HG02852 (cell line): ENCODE results near the gene INTS2.

Experiments used
- ATAC-seq: cut with Tn5 transposase; IDR thresholded peaks from one replicate; pipeline ENCODE4 v1.9.1; 2021; ENCODE audit warnings: mild to moderate bottlenecking, moderate library complexity; ENCODE audit not compliant: unreplicated experiment

Gene INTS2

DNA sequence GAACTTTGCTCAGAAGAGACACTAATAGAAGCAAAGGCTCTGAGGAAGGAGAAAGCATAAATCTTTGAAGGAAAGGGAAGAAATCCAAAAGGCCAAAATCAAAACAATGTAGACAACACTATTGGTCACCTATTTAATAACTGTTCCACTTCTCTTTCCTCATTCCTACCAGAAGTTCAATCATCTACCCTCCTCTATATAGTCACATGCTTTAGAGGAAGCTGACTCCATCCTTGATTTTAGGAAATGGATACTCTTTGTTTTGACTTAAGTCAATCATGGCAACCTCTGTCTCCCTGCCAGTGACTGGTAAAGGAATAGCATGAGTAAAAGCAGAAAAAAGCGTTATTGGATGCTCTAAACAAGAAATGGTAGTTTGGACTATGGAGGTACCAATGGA, 71.7 kb downstream of the INTS2 start:
- ATAC-seq: no peak

DNA sequence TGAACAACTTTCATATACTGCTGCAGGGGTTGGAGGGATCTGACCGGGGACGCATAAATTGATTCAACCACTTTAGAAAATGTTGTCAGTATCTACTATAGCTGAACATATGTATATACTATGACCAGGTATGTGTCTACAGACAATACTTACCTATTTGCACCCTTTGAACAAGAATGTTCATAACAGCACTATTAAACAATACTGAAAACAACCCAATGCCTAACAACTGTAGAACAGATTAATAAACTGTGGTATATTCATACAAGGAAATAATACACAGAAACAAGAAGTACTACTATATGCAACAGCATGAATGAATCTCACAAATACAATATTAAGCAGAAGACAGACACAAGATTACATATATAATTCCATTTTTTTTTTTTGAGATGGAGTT, 74.9 kb downstream of the INTS2 start:
- no peak for ATAC-seq

DNA sequence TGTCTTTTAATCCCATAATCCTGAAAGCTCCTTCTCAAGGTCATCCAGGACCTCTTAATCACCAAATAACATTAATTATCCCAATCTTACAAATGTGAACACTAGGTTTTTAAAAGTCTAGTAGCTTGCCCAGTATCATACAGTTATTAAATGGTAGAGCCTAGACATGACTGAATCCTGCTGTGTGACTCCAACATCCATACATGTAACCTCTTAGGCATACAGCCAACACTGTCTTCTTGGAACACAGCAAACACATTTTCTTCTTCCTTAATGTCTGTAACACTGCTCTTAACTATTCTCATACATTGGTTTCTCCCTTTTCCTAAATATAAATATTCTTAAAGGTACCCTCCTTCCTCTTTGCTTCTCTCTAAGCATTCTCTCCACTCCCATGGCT, 78.1 kb downstream of the INTS2 start:
- no peak for ATAC-seq

DNA sequence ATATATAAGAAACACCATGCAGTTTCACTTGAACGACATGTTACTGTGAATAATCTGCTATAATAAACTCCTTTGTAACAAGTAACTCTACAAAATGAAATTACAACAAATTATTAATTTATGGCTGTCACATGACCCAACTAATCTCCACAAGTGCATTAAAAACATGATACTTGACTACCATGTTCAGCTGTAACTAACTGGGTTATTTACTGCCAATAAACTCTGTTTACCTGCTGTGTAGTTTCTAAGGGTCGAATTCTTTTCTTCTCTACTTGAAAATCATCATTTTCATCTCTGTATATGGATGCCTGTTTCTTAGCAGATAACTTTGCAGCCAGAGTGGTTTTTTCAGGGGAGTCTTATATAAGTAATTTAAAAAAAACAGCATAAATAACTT, 78.9 kb downstream of the INTS2 start:
- ATAC-seq: no peak

DNA sequence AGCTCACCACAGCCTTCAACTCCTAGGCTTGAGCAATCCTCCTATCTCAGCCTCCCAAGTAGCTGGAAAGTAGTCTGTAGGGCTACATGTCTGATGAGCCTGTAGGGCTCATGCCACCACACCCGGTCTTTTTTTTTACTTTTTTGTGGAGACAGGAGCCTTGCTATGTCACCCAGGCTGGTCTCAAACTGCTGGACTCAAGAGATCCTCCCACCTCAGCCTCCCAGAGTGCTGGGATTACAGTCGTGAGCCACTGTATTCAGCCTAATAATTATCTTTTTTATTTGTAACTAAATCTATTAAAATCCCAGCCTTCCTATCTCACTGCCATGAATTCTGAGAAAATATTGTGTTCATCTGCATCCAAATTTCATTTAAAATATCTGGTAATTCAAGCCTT, 79.5 kb downstream of the INTS2 start:
- ATAC-seq: no peak

DNA sequence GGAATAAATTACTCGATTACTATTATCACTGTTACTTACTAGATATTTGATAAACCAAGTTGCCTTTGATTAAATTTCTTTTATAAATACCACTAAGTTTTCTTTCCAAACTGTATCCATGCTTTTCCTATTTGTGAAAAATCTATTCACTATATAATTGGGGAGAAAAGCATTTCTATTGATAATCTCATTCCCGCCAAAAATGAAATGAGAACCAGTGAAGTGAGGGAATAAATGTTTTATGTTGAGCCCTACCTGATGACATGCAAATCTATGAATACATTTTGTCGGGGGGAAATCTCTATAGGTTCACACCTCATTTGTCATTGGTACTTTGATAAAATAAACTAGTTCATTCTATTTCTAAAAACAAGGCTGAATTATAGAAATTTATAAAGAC, 80.1 kb downstream of the INTS2 start:
- no peak for ATAC-seq

DNA sequence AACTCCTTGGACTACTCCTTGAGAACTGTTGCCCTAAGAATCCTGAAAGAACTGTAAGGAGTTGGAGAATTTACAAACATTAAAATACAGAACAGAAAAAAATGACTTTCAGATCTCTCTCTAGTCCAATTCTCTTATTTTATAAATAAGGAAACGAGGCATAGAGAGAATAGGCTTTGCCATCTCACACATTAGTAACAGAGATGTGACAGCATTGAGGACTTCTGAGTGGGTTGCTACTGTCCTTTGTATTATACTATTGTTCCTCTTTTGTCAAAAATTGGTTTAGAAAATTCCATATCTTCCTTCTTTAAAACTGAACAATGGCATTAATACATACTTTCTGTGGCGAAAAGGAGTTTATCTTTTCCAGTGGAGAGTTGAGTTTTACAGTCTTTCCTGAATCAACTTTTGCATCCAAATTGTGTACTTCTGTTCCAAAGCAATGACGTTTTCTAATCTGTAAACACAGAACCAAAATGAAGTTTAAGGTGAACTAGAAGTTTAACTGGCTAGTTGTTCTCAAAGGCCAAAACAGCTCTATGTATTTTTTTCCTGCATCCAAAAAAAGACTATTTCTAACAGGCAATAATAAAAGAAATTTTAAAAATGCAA, 80.9 kb downstream of the INTS2 start:
- no peak for ATAC-seq

DNA sequence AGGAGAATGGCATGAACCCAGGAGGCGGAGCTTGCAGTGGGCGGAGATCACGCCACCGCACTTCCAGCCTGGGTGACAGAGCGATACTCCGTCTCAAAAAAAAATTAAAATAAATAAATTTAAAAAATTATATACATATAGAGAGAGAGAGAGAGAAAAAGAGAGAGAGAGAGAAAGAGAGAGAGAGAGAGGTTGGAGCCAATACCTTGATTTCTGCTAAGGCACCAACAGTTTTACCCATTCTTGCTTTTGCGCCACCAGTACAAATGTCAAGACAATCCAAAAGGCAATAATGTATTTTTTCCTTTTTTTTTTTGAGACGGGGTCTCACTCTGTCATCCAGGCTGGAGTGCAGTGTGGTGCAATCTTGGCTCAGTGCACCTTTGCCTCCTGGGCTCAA, 81.7 kb downstream of the INTS2 start:
- ATAC-seq: no peak

DNA sequence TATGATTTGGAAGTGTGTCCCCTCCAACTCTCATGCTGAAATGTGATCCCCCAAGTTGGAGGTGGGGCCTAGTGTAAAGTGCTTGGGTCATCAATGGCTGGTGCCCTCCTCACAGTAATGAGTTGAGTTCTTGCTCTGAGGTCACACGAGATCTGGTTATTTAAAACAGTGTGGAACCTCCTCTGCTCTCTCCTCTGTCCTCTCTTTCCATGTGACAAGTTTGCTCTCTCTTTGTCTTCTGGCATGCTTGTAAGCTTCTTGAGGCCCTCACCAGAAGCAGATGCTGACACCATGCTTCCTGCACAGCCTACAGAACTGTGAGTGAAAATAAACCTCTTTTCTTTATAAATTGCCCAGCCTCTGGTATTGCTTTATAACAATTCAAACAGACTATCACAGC, 84.3 kb downstream of the INTS2 start:
- no peak for ATAC-seq

DNA sequence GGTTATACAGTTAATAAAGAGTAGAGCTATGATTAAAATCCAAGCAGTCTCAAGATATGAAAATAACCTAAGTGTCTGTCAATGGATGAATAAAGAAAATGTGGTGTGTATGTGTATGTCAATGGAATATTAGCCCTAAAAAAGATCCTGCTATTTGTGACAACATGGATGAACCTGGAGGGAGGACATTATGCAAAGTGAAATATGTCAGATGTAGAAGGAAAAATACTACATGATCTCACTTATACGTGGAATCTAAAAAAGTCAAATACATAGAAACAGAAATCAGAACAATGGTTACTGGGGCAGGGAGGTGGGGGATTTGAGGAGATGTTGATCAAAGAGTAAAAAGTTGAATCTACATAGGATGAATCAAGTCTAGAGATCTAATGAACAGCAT, 84.9 kb downstream of the INTS2 start:
- no peak for ATAC-seq

DNA sequence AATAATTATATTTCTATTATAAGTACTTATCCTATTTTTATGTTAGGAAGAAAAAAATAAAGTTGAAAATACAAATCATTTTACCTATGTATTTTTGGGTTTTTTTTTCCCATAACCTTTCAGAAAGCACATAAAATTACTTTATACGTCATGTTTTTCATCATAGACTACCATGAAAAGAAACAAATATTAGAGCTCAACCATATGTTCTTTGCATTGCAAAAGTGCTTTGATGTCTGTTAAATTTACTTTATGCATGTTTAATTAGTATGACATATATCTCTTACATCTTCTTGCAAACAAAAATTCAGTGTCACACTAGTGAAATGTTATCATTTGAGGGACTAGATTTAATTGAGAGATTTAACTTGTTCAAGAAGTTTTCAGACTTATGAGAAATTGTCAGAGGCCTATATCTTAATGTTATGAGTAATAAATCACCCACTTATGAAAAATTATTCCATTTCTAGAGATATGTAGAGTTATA, 88.4 kb downstream of the INTS2 start:
- no peak for ATAC-seq

DNA sequence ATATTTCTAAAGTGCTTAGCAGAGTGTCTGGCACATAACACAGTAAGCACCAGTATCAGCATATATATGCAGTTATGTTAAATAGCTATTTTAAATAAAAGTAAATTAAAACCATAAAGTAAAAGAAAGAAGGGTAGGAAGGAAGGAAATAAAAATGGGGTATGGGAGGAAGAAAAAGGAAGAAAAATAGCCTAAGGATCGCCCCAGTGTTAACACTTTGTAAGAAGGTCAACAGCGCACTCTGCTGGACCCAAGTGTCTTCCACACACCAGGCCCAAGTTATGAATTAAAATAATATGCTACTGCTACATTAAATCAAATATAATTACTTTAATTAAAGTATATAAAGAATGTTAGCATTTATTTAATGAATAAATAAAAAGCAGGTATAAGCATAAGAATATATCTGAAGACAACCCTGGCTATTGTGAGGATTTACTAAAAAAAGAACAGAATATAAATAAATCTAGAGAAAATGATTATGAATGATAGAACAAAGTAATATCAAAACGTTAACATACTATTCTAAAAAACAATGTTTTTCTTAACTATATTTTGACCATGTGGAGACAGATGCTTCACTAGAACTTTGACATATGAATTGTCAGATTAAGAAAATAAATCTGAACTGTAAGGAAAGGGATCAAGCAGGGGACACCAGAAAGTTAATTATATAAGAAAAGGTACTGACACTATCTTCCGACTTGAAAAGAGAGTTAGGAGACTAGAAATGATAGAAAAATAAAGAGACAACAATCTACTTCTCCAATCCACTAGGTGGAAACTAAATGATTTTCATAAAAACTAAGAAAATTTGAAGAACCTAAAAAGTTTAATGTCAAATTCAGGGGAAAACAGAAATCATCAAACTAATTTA, 90.4 kb downstream of the INTS2 start:
- no peak for ATAC-seq

DNA sequence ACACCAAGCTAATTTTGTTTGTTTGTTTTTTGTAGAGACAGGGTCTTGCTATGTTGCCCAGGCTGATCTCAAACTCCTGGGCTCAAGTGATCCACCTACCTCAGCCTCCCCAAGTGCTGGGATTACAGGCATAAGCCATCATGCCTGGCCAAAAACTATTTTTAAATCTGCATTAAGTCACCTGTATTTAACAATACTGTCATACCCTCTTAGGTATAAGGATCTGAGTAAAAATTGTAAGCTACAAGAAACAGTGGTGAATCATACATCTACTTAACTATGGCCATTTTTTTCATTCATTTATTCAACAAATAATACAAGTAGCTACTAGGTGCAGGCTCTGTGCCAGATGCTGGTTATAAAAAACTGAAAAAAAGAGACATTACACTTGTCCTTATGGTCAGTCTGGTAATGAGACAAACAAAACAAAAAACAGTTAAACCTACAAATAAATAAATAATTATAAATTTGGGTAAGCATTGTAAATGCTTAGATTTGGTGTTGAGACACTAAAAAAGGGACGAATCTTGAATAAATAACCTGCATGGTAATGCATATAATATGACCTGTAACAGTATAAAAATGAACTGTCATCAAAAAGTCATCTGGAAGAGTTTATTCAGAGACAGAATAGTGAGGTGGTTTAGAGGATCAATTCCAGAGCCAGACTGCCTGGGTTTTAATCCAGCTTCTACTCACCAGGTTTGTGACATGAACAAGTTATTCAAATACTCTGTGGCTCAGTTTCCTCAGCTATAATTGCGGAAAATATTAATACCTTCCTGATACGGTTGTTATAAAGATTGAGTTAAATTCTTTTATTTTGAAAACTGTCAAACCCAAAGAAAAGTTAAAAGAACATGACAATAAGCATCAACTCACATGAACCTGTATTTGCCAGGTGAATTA, 91.3 kb downstream of the INTS2 start:
- no peak for ATAC-seq

DNA sequence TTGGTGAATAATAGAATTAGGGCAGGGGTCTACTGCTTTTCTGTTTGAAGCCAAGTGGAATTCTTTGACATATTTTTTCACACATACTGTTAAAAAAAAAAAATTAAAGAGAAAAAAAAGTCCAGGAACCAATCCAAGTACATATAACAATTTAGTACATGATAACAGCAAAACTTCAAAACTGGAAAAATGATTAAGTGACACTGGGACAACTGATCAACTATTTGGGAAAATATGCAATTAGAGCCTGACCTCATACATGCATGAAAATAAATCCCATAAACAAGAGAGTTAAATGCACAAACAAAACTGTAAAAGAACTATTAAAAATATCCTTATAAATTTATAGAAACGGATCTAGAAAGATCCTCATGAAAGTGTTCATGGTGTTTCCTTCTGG, 92.2 kb downstream of the INTS2 start:
- ATAC-seq: no peak

DNA sequence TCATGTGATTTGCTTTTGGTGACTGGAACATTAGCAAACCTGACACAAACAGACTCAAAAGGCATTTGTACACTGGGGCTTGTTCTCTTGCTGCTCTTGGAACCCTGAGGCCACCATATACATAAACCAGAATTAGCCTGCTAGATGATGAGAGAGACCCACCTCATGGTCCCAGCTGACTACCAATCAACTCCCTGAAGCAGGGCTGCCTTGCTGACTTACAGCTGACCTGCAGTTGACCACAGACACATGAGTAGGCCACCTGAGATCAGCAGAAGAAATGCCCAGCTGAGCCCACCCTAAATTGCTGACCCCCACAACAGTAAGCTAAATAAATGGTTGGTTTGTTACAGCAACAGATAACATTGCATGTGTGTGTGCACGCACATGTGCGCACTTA, 93.2 kb downstream of the INTS2 start:
- ATAC-seq: no peak

DNA sequence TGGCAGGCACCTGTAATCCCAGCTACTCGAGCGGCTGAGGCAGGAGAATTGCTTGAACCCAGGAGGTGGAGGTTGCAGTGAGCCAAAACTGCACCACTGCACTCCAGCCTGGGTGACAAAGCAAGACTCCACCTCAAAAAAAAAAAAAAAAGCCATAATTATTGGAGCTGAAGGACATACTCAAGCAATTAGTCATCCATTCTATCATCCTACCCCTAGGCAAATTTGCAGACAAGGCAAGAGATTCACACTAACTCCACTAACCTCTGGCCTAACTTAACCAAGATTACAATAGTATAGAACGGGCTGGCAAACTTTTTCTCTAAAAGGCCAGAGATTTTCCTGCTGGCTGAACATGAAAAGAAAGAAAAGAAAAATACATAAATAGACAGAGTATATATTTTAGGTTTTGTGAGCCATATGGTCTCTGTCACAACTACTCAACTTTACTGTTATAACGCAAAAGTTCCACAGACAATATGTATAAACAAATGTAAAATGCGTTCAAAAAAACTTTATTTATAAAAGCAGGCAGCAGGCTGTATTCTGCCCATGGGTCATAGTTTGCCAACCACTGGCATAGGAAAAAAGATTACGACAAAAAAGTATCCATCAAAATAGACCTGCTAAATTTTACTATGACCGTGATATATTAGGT, 94.1 kb downstream of the INTS2 start:
- no peak for ATAC-seq

DNA sequence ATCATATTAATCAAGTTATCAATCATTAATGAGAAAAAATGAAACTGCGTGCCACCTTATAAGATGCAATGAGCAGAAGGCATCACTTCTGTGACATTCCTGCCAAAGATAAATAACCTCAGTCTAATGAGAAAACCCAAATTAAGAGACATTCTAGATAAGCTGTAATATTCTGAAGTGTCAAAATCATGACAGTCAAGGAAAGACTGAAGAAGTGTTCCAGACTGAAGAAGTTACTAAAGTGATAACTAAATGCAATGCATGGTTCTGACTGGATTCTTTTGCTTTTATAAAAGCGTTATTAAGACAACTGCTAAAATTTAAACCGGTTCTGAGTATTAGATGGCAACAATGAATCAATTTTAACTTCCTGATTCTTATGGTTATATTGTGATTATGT, 95.3 kb downstream of the INTS2 start:
- ATAC-seq: no peak

DNA sequence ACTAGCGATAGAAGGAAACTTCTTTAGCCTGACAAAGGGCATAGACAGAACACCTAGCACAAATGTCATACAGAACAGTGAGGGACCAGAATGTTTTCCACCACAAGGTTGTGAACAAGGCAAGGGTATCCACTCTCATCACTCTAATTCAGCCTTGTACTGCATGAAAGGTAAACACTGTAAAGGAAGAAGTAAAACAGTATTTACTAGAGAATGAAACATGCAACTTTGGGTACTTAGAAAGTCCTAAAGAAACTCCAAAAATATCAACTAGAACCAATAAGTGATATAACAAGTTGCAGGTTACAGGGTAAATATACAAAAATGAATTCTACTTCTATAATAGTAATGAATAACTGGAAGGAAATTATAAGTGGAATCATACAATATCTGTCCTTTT, 96.7 kb downstream of the INTS2 start:
- no peak for ATAC-seq

DNA sequence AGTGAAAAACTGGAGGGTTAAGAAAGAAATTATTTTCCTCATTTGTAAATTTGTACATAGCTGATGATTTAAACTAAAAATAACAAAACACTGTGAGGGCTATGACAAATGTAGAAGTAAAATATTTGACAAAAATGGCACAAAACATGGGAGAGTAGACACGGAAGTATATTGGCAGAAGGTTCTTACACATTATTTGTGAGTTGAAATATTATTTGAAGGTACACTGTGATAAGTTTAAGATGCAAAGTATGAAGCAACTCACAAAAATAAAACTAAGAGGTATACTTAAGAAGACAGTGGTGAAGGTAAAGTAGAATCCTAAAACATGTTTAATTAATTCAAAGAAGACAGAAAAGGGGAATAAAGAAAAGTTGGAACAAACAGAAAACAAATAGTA, 99.1 kb downstream of the INTS2 start:
- ATAC-seq: no peak

DNA sequence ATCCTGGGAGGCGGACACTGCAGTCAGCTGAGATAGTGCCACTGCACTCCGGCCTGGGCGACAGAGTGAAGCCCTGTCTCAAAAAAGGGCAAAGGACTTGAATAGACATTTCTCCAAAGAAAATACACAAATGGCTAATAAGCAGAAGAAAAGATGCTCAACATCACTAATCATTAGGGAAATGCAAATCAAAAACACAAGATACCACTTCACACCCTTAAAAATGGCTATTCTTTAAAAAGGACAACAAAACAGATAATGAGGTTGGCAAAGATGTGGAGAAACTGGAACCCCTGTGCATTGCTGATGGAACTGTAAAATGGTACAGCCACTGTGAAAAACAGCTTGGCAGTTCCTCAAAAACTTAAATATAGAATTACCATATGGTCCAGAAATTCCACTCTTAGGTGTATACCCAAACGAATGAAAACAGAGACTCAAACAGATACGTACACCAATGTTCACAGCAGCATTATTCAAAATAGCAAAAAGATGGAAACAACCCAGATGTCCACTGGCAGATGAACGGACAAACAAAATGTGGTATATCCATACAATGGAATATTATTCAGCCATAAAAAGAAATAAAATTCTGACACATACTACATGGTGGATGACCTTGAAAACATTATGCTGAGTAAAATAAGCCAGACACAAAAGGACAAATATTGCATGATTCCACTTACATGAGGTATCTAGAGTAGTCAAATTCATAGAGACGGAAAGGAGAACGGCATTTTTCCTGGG, 100.0 kb downstream of the INTS2 start:
- no peak for ATAC-seq
